AG09319 (cell line): Measurements from ENCODE around the gene SCGN.

Experiments used
- DNase-seq: peaks from one replicate; pipeline ENCODE4 v3.0.0-alpha.2; 2010; ENCODE audit warnings: low read depth; ENCODE audit errors: extremely low read depth
- TF ChIP-seq, protein P1 (sequence below): IDR thresholded peaks from 2 replicates; pipeline ENCODE4 v1.5.1; 2011; ENCODE audit warnings: low read depth, mild to moderate bottlenecking, inconsistent platforms, low read length, moderate library complexity

The SCGN gene

DNA sequence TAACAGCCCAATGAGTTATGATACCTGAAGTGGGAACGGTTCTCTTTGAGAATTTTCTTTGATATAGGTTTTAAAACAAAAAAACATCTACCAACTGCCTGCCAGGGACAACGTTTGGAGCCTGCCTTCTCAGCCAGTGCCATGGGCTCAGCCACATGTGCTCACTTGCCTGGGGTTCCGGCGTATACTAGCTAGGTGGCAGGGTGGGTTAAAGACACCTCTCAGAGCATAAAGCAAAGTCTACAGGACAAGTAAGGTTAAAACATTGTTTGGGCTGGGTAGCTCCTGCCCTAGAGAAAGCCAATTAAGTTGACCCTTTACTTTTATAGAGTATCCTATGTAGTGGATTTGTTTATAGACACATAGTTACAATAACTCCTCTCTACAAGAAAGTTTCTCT, 38.0 kb upstream of the SCGN start:
- TF ChIP-seq, protein P1, sequence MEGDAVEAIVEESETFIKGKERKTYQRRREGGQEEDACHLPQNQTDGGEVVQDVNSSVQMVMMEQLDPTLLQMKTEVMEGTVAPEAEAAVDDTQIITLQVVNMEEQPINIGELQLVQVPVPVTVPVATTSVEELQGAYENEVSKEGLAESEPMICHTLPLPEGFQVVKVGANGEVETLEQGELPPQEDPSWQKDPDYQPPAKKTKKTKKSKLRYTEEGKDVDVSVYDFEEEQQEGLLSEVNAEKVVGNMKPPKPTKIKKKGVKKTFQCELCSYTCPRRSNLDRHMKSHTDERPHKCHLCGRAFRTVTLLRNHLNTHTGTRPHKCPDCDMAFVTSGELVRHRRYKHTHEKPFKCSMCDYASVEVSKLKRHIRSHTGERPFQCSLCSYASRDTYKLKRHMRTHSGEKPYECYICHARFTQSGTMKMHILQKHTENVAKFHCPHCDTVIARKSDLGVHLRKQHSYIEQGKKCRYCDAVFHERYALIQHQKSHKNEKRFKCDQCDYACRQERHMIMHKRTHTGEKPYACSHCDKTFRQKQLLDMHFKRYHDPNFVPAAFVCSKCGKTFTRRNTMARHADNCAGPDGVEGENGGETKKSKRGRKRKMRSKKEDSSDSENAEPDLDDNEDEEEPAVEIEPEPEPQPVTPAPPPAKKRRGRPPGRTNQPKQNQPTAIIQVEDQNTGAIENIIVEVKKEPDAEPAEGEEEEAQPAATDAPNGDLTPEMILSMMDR, result no peak
- DNase-seq, result no peak

DNA sequence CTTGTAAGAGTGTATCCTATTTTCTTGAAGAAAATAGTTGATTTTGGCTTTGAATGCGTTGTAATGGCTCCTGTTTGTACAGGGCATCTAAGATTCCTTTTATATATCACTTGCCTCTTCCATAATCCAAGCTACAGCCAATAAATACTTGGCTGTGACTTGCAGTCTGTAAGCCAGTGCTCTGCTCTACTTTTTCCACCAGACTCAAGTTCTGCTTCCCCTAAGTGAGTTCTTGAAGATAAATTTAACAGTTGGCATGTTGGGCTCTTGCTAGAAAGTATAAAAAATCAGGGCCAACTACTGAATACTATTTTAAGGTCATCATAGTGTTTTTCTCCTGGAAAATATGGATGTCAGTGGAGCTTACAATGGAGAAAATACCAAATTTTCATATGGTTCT, 36.5 kb upstream of the SCGN start:
- no peak for DNase-seq
- TF ChIP-seq, protein P1, result no peak

DNA sequence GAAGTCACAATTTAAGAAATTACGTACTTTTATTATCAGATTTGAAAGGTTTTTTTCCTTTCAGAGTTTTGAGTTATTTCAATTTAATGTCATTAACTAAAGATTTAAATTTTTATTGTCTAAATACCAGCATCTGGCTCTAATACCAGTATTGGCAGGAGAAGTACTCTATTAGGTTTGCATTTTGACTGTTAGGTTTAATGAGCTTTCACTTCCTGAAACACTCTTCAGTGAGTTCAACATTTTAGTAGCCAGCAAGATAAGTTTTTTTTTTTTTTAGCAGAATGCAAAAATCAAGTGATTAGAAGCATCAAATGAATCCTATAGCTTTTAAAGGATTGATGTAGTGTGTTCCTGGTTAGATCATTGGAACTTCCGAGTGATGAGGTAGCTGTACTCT, 34.0 kb upstream of the SCGN start:
- no peak for DNase-seq
- TF ChIP-seq, protein P1, result no peak

DNA sequence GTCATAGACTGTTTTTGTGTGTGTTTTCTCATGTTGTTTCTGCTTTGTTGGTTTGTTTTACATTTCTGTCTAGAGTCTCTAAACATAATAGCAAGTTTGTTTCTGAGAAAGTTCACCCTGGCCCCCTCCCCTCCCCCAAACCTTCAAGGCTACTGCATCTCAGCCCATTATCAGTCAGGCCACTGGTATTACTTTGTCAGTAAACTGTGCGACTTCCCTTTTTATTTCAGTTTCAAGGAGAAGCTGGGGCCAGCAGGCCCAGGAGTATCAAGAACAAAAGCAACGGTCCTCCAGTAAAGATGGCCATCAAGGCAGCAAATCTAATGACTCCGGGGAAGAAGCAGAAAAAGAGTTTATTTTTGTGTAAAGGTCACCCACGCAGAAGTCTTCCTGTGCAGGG, 32.8 kb upstream of the SCGN start:
- TF ChIP-seq, protein P1, result no peak
- no peak for DNase-seq

DNA sequence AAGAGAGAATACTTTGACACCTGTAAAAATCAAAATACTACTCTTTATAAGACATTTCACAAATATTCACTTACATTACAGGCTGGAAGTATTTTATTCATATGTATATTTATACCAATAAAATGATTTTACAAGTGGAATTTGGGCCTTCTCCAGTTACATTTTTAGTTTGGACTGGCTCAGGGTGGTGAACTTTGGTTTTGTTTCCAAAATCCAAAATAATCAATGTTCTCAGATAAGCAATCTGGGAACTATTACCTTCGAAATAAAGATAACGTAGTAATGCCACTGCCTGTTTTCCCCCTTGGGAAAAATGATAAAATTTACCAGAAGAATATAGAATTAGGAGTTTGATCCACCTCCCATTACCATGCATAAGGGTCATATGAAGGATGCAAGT, 31.6 kb upstream of the SCGN start:
- TF ChIP-seq, protein P1, result no peak
- no peak for DNase-seq

DNA sequence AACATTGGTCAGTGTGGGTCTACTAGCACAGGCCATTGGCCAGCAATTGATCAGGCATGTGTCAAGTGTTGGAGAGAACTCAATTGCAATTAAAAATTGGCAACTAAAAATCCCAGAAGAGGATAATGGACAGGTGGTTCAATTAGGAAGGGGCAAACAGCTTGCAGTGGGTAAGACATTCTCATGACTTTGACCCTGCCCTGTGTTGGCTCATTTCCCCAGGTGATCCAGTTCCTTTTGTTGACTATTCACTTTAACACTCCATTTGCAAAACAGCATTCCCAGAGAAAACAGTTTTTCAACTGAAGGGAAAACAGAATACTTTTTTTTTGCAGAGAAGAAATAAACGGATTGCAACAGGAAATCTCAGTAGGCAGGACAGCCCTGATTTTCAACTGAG, 28.9 kb upstream of the SCGN start:
- no peak for DNase-seq
- TF ChIP-seq, protein P1, result no peak

DNA sequence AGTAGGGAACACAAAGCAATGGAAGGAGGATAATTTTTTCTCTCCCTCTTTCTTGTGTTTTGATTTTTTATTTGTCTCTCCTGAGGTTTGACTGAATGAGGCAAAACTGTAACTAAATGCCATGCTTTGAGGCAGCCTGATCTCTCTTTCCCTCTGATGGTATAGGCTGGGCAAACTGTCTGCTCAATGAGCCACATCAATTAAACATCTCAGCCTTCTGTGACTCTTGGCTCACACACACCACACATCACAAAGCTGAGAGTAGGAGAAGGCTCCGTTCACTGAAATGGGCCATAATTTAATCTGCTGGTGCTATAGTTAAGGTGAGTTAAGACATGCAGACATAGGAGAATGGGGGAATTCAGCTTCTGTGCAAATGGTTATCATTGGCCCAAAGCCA, 28.1 kb upstream of the SCGN start:
- no peak for DNase-seq
- TF ChIP-seq, protein P1, result no peak

DNA sequence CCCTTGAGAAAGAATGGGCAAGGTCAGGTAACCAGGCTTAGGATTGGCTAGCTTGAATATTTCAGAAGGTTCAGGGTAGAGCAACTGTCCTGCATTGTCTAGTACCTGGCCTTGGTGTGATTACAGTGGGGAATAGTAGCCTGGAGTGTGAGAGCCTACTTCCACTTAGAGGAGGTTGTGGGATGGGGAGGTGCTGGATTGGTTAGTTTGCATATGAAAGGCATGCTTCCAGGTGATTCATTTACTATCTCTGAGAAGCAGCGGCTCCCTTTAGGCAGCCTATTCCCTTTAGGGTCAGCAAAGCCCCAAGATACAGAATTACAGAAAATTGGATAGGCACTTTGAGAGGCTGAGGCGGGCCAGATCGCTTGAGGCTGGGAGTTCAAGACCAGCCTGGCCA, 25.0 kb upstream of the SCGN start:
- TF ChIP-seq, protein P1, result no peak
- DNase-seq, result no peak
